ENCODE measurements around the gene RNU1-3.
"Not testable (repeated sequence)": the region's sequence is repeated elsewhere in the genome, so short reads cannot be mapped to it uniquely, and the experiment has no call there.

DNA sequence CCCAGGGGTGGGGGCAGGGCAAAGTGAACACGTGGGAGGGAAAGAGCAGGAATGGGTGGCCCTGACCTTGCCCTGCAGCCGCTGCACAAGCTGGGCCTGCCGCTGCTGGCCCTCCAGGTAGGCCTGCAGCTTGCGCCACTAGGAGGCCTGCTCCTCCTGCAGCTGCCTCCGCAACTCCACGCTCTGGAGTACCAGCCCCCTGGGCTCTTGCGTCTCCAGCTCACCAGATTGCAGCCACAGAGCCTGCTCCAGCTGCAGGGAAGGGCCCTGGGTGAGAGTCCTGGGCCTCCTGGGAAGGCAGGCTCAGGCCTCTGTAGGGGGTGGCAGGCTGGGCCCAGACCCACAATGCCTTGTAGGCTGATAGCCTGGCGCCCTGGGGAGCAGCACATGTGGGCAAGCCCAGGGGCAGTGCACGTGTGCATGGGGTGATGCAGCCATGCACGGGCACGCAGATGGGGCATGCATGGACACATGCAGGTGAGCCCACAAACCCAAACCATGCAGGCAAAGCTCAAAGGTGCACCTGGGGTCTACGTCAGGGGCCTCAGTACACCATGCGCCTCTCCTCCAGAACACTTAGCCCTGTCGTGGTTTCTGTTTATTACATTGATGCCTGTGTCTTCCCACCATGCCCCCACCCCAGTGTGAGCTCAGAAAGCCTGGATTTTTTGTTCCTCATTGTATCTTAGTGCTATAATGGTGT, 9.6 kb downstream of the RNU1-3 start:
- TF ChIP-seq, protein P1, sequence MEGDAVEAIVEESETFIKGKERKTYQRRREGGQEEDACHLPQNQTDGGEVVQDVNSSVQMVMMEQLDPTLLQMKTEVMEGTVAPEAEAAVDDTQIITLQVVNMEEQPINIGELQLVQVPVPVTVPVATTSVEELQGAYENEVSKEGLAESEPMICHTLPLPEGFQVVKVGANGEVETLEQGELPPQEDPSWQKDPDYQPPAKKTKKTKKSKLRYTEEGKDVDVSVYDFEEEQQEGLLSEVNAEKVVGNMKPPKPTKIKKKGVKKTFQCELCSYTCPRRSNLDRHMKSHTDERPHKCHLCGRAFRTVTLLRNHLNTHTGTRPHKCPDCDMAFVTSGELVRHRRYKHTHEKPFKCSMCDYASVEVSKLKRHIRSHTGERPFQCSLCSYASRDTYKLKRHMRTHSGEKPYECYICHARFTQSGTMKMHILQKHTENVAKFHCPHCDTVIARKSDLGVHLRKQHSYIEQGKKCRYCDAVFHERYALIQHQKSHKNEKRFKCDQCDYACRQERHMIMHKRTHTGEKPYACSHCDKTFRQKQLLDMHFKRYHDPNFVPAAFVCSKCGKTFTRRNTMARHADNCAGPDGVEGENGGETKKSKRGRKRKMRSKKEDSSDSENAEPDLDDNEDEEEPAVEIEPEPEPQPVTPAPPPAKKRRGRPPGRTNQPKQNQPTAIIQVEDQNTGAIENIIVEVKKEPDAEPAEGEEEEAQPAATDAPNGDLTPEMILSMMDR (IDR thresholded peaks at IDR 0.05; ENCODE audit: low read depth, low read length, missing input control) = not testable (repeated sequence)
- not testable (repeated sequence) for TF ChIP-seq TAF1 (conservative IDR thresholded peaks at IDR 0.05); EGR1 (IDR thresholded peaks at IDR 0.05; ENCODE audit: low read depth in 2 of 2); RAD21 (IDR thresholded peaks at IDR 0.05); FOXA2 (IDR thresholded peaks at IDR 0.05); JUND (IDR thresholded peaks at IDR 0.05); YY1 (IDR thresholded peaks at IDR 0.05); RXRA (IDR thresholded peaks at IDR 0.05)
- TF ChIP-seq, protein P2, sequence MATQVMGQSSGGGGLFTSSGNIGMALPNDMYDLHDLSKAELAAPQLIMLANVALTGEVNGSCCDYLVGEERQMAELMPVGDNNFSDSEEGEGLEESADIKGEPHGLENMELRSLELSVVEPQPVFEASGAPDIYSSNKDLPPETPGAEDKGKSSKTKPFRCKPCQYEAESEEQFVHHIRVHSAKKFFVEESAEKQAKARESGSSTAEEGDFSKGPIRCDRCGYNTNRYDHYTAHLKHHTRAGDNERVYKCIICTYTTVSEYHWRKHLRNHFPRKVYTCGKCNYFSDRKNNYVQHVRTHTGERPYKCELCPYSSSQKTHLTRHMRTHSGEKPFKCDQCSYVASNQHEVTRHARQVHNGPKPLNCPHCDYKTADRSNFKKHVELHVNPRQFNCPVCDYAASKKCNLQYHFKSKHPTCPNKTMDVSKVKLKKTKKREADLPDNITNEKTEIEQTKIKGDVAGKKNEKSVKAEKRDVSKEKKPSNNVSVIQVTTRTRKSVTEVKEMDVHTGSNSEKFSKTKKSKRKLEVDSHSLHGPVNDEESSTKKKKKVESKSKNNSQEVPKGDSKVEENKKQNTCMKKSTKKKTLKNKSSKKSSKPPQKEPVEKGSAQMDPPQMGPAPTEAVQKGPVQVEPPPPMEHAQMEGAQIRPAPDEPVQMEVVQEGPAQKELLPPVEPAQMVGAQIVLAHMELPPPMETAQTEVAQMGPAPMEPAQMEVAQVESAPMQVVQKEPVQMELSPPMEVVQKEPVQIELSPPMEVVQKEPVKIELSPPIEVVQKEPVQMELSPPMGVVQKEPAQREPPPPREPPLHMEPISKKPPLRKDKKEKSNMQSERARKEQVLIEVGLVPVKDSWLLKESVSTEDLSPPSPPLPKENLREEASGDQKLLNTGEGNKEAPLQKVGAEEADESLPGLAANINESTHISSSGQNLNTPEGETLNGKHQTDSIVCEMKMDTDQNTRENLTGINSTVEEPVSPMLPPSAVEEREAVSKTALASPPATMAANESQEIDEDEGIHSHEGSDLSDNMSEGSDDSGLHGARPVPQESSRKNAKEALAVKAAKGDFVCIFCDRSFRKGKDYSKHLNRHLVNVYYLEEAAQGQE (IDR thresholded peaks at IDR 0.05) = not testable (repeated sequence)
- TF ChIP-seq, protein P3, sequence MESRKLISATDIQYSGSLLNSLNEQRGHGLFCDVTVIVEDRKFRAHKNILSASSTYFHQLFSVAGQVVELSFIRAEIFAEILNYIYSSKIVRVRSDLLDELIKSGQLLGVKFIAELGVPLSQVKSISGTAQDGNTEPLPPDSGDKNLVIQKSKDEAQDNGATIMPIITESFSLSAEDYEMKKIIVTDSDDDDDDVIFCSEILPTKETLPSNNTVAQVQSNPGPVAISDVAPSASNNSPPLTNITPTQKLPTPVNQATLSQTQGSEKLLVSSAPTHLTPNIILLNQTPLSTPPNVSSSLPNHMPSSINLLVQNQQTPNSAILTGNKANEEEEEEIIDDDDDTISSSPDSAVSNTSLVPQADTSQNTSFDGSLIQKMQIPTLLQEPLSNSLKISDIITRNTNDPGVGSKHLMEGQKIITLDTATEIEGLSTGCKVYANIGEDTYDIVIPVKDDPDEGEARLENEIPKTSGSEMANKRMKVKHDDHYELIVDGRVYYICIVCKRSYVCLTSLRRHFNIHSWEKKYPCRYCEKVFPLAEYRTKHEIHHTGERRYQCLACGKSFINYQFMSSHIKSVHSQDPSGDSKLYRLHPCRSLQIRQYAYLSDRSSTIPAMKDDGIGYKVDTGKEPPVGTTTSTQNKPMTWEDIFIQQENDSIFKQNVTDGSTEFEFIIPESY (IDR thresholded peaks at IDR 0.05) = not testable (repeated sequence)
- TF ChIP-seq, protein P4, sequence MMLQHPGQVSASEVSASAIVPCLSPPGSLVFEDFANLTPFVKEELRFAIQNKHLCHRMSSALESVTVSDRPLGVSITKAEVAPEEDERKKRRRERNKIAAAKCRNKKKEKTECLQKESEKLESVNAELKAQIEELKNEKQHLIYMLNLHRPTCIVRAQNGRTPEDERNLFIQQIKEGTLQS (IDR thresholded peaks at IDR 0.05) = not testable (repeated sequence)

Data from liver (tissue), 3 donors.